ENCODE data around the gene CDC42BPB.

DNA sequence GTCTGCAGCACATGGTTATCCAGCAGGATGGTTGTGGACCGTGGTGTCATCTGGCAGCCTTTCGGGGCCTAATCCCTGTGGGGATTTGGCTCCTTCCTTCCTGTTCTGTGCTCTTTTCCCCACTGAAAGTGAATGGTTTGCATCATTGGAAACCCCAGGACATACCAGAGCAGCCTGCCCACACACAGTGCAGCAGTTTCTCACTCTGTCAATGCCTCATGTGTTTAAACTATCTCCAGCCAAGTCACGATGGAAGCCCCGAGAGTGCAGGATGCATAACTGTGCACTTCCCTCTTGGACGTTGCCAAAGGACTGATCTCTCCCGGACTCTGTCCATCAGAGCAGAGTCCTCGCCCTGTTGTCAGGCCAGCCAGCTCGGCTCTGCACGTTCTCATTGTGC, 163.9 kb downstream of the CDC42BPB start:
- TF ChIP-seq, protein P1, sequence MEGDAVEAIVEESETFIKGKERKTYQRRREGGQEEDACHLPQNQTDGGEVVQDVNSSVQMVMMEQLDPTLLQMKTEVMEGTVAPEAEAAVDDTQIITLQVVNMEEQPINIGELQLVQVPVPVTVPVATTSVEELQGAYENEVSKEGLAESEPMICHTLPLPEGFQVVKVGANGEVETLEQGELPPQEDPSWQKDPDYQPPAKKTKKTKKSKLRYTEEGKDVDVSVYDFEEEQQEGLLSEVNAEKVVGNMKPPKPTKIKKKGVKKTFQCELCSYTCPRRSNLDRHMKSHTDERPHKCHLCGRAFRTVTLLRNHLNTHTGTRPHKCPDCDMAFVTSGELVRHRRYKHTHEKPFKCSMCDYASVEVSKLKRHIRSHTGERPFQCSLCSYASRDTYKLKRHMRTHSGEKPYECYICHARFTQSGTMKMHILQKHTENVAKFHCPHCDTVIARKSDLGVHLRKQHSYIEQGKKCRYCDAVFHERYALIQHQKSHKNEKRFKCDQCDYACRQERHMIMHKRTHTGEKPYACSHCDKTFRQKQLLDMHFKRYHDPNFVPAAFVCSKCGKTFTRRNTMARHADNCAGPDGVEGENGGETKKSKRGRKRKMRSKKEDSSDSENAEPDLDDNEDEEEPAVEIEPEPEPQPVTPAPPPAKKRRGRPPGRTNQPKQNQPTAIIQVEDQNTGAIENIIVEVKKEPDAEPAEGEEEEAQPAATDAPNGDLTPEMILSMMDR (CRISPR knock-in tag; IDR thresholded peaks at IDR 0.05): no peak
- no peak for TF ChIP-seq ZNF143 (CRISPR knock-in tag; IDR thresholded peaks at IDR 0.05)
- TF ChIP-seq, protein P2, sequence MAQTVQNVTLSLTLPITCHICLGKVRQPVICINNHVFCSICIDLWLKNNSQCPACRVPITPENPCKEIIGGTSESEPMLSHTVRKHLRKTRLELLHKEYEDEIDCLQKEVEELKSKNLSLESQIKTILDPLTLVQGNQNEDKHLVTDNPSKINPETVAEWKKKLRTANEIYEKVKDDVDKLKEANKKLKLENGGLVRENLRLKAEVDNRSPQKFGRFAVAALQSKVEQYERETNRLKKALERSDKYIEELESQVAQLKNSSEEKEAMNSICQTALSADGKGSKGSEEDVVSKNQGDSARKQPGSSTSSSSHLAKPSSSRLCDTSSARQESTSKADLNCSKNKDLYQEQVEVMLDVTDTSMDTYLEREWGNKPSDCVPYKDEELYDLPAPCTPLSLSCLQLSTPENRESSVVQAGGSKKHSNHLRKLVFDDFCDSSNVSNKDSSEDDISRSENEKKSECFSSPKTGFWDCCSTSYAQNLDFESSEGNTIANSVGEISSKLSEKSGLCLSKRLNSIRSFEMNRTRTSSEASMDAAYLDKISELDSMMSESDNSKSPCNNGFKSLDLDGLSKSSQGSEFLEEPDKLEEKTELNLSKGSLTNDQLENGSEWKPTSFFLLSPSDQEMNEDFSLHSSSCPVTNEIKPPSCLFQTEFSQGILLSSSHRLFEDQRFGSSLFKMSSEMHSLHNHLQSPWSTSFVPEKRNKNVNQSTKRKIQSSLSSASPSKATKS (CRISPR knock-in tag; IDR thresholded peaks at IDR 0.05): no peak
- TF ChIP-seq PITX1 (CRISPR knock-in tag; IDR thresholded peaks at IDR 0.05): no peak
